ENCODE measurements around the gene KIF26B. TPM values are rescaled to one million over a fixed set of nuclear protein-coding genes. Genes with fewer than 3 reads are reported as not detected.

KIF26B gene
- polyA plus RNA-seq, 1 donor (not counting 4 experiments of a cell fraction or from before 2014, with no cell fraction given), result 0.58 TPM

- no peak overlapping the region for H2AFZ ChIP-seq (ENCODE audit: control insufficient read depth, low read length)
- H3K9me1 ChIP-seq (ENCODE audit: control insufficient read depth, extremely low read depth, insufficient read depth, low read length), result no peaks in the 10 kb centered on the region
- no peaks in the 10 kb centered on the region for H3K27me3 ChIP-seq (ENCODE audit: control insufficient read depth, extremely low read depth, insufficient read depth, low read length)
- H4K20me1 ChIP-seq (ENCODE audit: control insufficient read depth, extremely low read depth, insufficient read depth, low read length), result no peaks in the 10 kb centered on the region
- H3K27ac ChIP-seq (ENCODE audit: control insufficient read depth, insufficient read depth, low read length), result no peak overlapping the region
- no peaks in the 10 kb centered on the region for H3K79me2 ChIP-seq (ENCODE audit: control insufficient read depth, insufficient read depth, low read length)
- FAIRE-seq (no peak), DNase-seq (ENCODE audit: low read depth, low spot score) (no peak)
- dilution Hi-C loops (cut with MboI; ENCODE audit: extremely low pct_ligation_motif_present, low sequenced_read_pairs), result no loop called here
- no peaks in the 10 kb centered on the region for H3K4me1 ChIP-seq (ENCODE audit: control insufficient read depth, extremely low read depth, insufficient read depth, low read length)
- H3K9me3 ChIP-seq (ENCODE audit: control insufficient read depth, low read depth, low read length), result no peaks in the 10 kb centered on the region
- H3K4me2 ChIP-seq (ENCODE audit: control insufficient read depth, extremely low read depth, insufficient read depth, low read depth, low read length), result no peak overlapping the region
- no peak overlapping the region for H3K4me3 ChIP-seq (ENCODE audit: control insufficient read depth in 2 of 3, extremely low read depth in 1 of 3, insufficient read depth in 2 of 3, low read depth in 1 of 3, low read length in 3 of 3)
- H3K9ac ChIP-seq (ENCODE audit: control insufficient read depth, extremely low read depth, insufficient read depth, low read length), result no peak overlapping the region
- no peaks in the 10 kb centered on the region for H3K36me3 ChIP-seq (ENCODE audit: control insufficient read depth in 2 of 2, extremely low read depth in 1 of 2, insufficient read depth in 2 of 2, low read length in 2 of 2)
- TF ChIP-seq, protein P1, sequence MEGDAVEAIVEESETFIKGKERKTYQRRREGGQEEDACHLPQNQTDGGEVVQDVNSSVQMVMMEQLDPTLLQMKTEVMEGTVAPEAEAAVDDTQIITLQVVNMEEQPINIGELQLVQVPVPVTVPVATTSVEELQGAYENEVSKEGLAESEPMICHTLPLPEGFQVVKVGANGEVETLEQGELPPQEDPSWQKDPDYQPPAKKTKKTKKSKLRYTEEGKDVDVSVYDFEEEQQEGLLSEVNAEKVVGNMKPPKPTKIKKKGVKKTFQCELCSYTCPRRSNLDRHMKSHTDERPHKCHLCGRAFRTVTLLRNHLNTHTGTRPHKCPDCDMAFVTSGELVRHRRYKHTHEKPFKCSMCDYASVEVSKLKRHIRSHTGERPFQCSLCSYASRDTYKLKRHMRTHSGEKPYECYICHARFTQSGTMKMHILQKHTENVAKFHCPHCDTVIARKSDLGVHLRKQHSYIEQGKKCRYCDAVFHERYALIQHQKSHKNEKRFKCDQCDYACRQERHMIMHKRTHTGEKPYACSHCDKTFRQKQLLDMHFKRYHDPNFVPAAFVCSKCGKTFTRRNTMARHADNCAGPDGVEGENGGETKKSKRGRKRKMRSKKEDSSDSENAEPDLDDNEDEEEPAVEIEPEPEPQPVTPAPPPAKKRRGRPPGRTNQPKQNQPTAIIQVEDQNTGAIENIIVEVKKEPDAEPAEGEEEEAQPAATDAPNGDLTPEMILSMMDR (optimal IDR thresholded peaks at IDR 0.05 in 1 of 3, IDR thresholded peaks at IDR 0.05 in 1 of 3, conservative IDR thresholded peaks at IDR 0.05 in 1 of 3; ENCODE audit: extremely low read depth in 1 of 3, insufficient read depth in 2 of 3, low read length in 3 of 3), result no peak
- TF ChIP-seq EZH2 (IDR thresholded peaks at IDR 0.05; ENCODE audit: low read length), result no peak
Measured at GRCh38 chr1:245361065-245361464, 206.3 kb downstream of the KIF26B start.

DNA sequence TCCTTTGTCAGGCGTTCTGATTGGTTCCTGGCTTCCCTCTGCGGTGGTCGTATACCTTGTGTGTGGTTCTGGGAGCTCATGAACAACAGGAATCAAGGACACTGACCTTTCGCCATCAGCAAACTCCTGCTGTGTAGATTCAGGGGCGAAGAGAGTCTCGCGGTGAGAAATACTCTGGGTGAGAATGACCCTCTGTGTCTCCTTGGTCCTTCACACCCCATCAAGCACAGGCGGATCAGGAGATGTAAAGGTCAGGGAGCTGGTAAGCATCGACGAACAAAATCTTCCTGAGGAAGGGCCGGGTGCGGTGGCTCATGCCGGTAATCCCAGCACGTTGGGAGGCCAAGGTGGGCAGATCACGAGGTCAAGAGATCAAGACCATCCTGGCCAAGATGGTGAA lies 207.2 kb downstream of the KIF26B start:
- H3K79me2 ChIP-seq (ENCODE audit: control insufficient read depth, insufficient read depth, low read length), result no peaks in the 10 kb centered on the region
- H3K9me3 ChIP-seq (ENCODE audit: control insufficient read depth, low read depth, low read length), result no peaks in the 10 kb centered on the region
- no peaks in the 10 kb centered on the region for H3K4me1 ChIP-seq (ENCODE audit: control insufficient read depth, extremely low read depth, insufficient read depth, low read length)
- DNase-seq (ENCODE audit: low read depth, low spot score) (no peak), FAIRE-seq (no peak)
- no peaks in the 10 kb centered on the region for H3K27me3 ChIP-seq (ENCODE audit: control insufficient read depth, extremely low read depth, insufficient read depth, low read length)
- no peaks in the 10 kb centered on the region for H4K20me1 ChIP-seq (ENCODE audit: control insufficient read depth, extremely low read depth, insufficient read depth, low read length)
- no peaks in the 10 kb centered on the region for H3K9me1 ChIP-seq (ENCODE audit: control insufficient read depth, extremely low read depth, insufficient read depth, low read length)
- dilution Hi-C loops (cut with MboI; ENCODE audit: extremely low pct_ligation_motif_present, low sequenced_read_pairs), result no loop called here
- H3K9ac ChIP-seq (ENCODE audit: control insufficient read depth, extremely low read depth, insufficient read depth, low read length), result no peak overlapping the region
- no peaks in the 10 kb centered on the region for H3K36me3 ChIP-seq (ENCODE audit: control insufficient read depth in 2 of 2, extremely low read depth in 1 of 2, insufficient read depth in 2 of 2, low read length in 2 of 2)
- H3K4me2 ChIP-seq (ENCODE audit: control insufficient read depth, extremely low read depth, insufficient read depth, low read depth, low read length), result no peak overlapping the region
- H2AFZ ChIP-seq (ENCODE audit: control insufficient read depth, low read length), result no peak overlapping the region
- no peak overlapping the region for H3K27ac ChIP-seq (ENCODE audit: control insufficient read depth, insufficient read depth, low read length)
- H3K4me3 ChIP-seq (ENCODE audit: control insufficient read depth in 2 of 3, extremely low read depth in 1 of 3, insufficient read depth in 2 of 3, low read depth in 1 of 3, low read length in 3 of 3), result no peak overlapping the region
- no peak for TF ChIP-seq EZH2 (IDR thresholded peaks at IDR 0.05; ENCODE audit: low read length)
- TF ChIP-seq, protein P1 (optimal IDR thresholded peaks at IDR 0.05 in 1 of 3, IDR thresholded peaks at IDR 0.05 in 1 of 3, conservative IDR thresholded peaks at IDR 0.05 in 1 of 3; ENCODE audit: extremely low read depth in 1 of 3, insufficient read depth in 2 of 3, low read length in 3 of 3), result no peak
